ENCODE data around the gene MSRB2.

MSRB2 gene

GRCh38 chr10:23095404-23095965 lies at the start of gene MSRB2:
TSS of gene MSRB2 (plus strand) at chr10:23095579. CDS start at chr10:23095609, 30 bp downstream.
- H3K36me3 ChIP-seq (ENCODE audit: control insufficient read depth in 2 of 2, insufficient read depth in 2 of 2, low read length in 2 of 2) = no peaks in the 10 kb centered on the region
- no peaks in the 10 kb centered on the region for H3K9me3 ChIP-seq (ENCODE audit: control insufficient read depth in 2 of 2, low read length in 2 of 2)
- peak within 1 kb of the TSS; percentile 75 to 77 for H3K4me3 ChIP-seq (ENCODE audit: low read length in 2 of 2)
- H3K27ac ChIP-seq (ENCODE audit: low read depth in 2 of 2, low read length in 2 of 2) = peak within 1 kb of the TSS; percentile 83 to 85
- peak within 1 kb of the TSS; percentile 69 to 94 for H3K9ac ChIP-seq (ENCODE audit: low read depth in 1 of 2, low read length in 2 of 2)
- no peaks in the 10 kb centered on the region for H3K27me3 ChIP-seq (ENCODE audit: control insufficient read depth in 2 of 2, insufficient read depth in 2 of 2, low read length in 2 of 2)
- peaks cover 16 to 21% of the 10 kb centered on the region in 2 donors for H3K4me1 ChIP-seq (ENCODE audit: control insufficient read depth in 2 of 2, insufficient read depth in 2 of 2, low read length in 2 of 2)

- Histone ChIP-seq H3K27ac (ENCODE audit: low read depth in 2 of 2, low read length in 2 of 2) (no peak overlapping the region), H3K9ac (ENCODE audit: low read depth in 1 of 2, low read length in 2 of 2) (no peak overlapping the region), H3K36me3 (ENCODE audit: control insufficient read depth in 2 of 2, insufficient read depth in 2 of 2, low read length in 2 of 2) (no peaks in the 10 kb centered on the region), H3K9me3 (ENCODE audit: control insufficient read depth in 2 of 2, low read length in 2 of 2) (no peaks in the 10 kb centered on the region), H3K4me3 (ENCODE audit: low read length in 2 of 2) (no peak overlapping the region), H3K27me3 (ENCODE audit: control insufficient read depth in 2 of 2, insufficient read depth in 2 of 2, low read length in 2 of 2) (no peaks in the 10 kb centered on the region), H3K4me1 (ENCODE audit: control insufficient read depth in 2 of 2, insufficient read depth in 2 of 2, low read length in 2 of 2) (no peaks in the 10 kb centered on the region)
Observed at GRCh38 chr10:23046027-23046426, 49.4 kb upstream of the MSRB2 start.

GRCh38 chr10:23047201-23048050 lies 48.0 kb upstream of the MSRB2 start:
- Histone ChIP-seq H3K9me3 (ENCODE audit: control insufficient read depth in 2 of 2, low read length in 2 of 2) (no peaks in the 10 kb centered on the region), H3K36me3 (ENCODE audit: control insufficient read depth in 2 of 2, insufficient read depth in 2 of 2, low read length in 2 of 2) (no peaks in the 10 kb centered on the region), H3K4me1 (ENCODE audit: control insufficient read depth in 2 of 2, insufficient read depth in 2 of 2, low read length in 2 of 2) (no peaks in the 10 kb centered on the region), H3K4me3 (ENCODE audit: low read length in 2 of 2) (no peak overlapping the region), H3K27me3 (ENCODE audit: control insufficient read depth in 2 of 2, insufficient read depth in 2 of 2, low read length in 2 of 2) (no peaks in the 10 kb centered on the region), H3K9ac (ENCODE audit: low read depth in 1 of 2, low read length in 2 of 2) (no peak overlapping the region), H3K27ac (ENCODE audit: low read depth in 2 of 2, low read length in 2 of 2) (no peak overlapping the region)

- no peak overlapping the region for H3K9ac ChIP-seq (ENCODE audit: low read depth in 1 of 2, low read length in 2 of 2)
- no peak overlapping the region for H3K27ac ChIP-seq (ENCODE audit: low read depth in 2 of 2, low read length in 2 of 2)
- H3K27me3 ChIP-seq (ENCODE audit: control insufficient read depth in 2 of 2, insufficient read depth in 2 of 2, low read length in 2 of 2) = no peaks in the 10 kb centered on the region
- H3K4me1 ChIP-seq (ENCODE audit: control insufficient read depth in 2 of 2, insufficient read depth in 2 of 2, low read length in 2 of 2) = no peaks in the 10 kb centered on the region
- H3K36me3 ChIP-seq (ENCODE audit: control insufficient read depth in 2 of 2, insufficient read depth in 2 of 2, low read length in 2 of 2) = no peaks in the 10 kb centered on the region
- no peak overlapping the region for H3K4me3 ChIP-seq (ENCODE audit: low read length in 2 of 2)
- H3K9me3 ChIP-seq (ENCODE audit: control insufficient read depth in 2 of 2, low read length in 2 of 2) = no peaks in the 10 kb centered on the region
Observed at GRCh38 chr10:23048191-23048590, 47.2 kb upstream of the MSRB2 start.

- Histone ChIP-seq H3K36me3 (ENCODE audit: control insufficient read depth in 2 of 2, insufficient read depth in 2 of 2, low read length in 2 of 2) (no peaks in the 10 kb centered on the region), H3K4me1 (ENCODE audit: control insufficient read depth in 2 of 2, insufficient read depth in 2 of 2, low read length in 2 of 2) (no peaks in the 10 kb centered on the region), H3K9me3 (ENCODE audit: control insufficient read depth in 2 of 2, low read length in 2 of 2) (no peaks in the 10 kb centered on the region), H3K9ac (ENCODE audit: low read depth in 1 of 2, low read length in 2 of 2) (no peak overlapping the region), H3K27me3 (ENCODE audit: control insufficient read depth in 2 of 2, insufficient read depth in 2 of 2, low read length in 2 of 2) (no peaks in the 10 kb centered on the region), H3K4me3 (ENCODE audit: low read length in 2 of 2) (no peak overlapping the region), H3K27ac (ENCODE audit: low read depth in 2 of 2, low read length in 2 of 2) (no peak overlapping the region)
Observed at GRCh38 chr10:23051278-23051677, 44.1 kb upstream of the MSRB2 start.

GRCh38 chr10:23051855-23052331 lies 43.5 kb upstream of the MSRB2 start:
- H3K9me3 ChIP-seq (ENCODE audit: control insufficient read depth in 2 of 2, low read length in 2 of 2) = no peaks in the 10 kb centered on the region
- no peak overlapping the region for H3K27ac ChIP-seq (ENCODE audit: low read depth in 2 of 2, low read length in 2 of 2)

GRCh38 chr10:23053036-23053435 lies 42.3 kb upstream of the MSRB2 start:
- Histone ChIP-seq H3K27me3 (ENCODE audit: control insufficient read depth in 2 of 2, insufficient read depth in 2 of 2, low read length in 2 of 2) (no peaks in the 10 kb centered on the region), H3K4me1 (ENCODE audit: control insufficient read depth in 2 of 2, insufficient read depth in 2 of 2, low read length in 2 of 2) (no peaks in the 10 kb centered on the region), H3K9ac (ENCODE audit: low read depth in 1 of 2, low read length in 2 of 2) (no peak overlapping the region), H3K4me3 (ENCODE audit: low read length in 2 of 2) (no peak overlapping the region), H3K27ac (ENCODE audit: low read depth in 2 of 2, low read length in 2 of 2) (no peak overlapping the region), H3K36me3 (ENCODE audit: control insufficient read depth in 2 of 2, insufficient read depth in 2 of 2, low read length in 2 of 2) (no peaks in the 10 kb centered on the region), H3K9me3 (ENCODE audit: control insufficient read depth in 2 of 2, low read length in 2 of 2) (no peaks in the 10 kb centered on the region)

More at GRCh38 chr10:23051855-23052331, 43.5 kb upstream of the MSRB2 start:
- H3K36me3 ChIP-seq (ENCODE audit: control insufficient read depth in 2 of 2, insufficient read depth in 2 of 2, low read length in 2 of 2) = no peaks in the 10 kb centered on the region
- no peak overlapping the region for H3K4me3 ChIP-seq (ENCODE audit: low read length in 2 of 2)
- H3K4me1 ChIP-seq (ENCODE audit: control insufficient read depth in 2 of 2, insufficient read depth in 2 of 2, low read length in 2 of 2) = no peaks in the 10 kb centered on the region
- H3K27me3 ChIP-seq (ENCODE audit: control insufficient read depth in 2 of 2, insufficient read depth in 2 of 2, low read length in 2 of 2) = no peaks in the 10 kb centered on the region
- no peak overlapping the region for H3K9ac ChIP-seq (ENCODE audit: low read depth in 1 of 2, low read length in 2 of 2)

- no peak overlapping the region for H3K9ac ChIP-seq (ENCODE audit: low read depth in 1 of 2, low read length in 2 of 2)
Observed at GRCh38 chr10:23055424-23056185, 39.8 kb upstream of the MSRB2 start.

GRCh38 chr10:23056186-23056579 lies 39.2 kb upstream of the MSRB2 start:
- H3K9ac ChIP-seq (ENCODE audit: low read depth in 1 of 2, low read length in 2 of 2) = no peak overlapping the region
- H3K4me1 ChIP-seq (ENCODE audit: control insufficient read depth in 2 of 2, insufficient read depth in 2 of 2, low read length in 2 of 2) = no peaks in the 10 kb centered on the region
- no peaks in the 10 kb centered on the region for H3K9me3 ChIP-seq (ENCODE audit: control insufficient read depth in 2 of 2, low read length in 2 of 2)
- no peak overlapping the region for H3K27ac ChIP-seq (ENCODE audit: low read depth in 2 of 2, low read length in 2 of 2)
- no peak overlapping the region for H3K4me3 ChIP-seq (ENCODE audit: low read length in 2 of 2)
- H3K36me3 ChIP-seq (ENCODE audit: control insufficient read depth in 2 of 2, insufficient read depth in 2 of 2, low read length in 2 of 2) = no peaks in the 10 kb centered on the region
- H3K27me3 ChIP-seq (ENCODE audit: control insufficient read depth in 2 of 2, insufficient read depth in 2 of 2, low read length in 2 of 2) = no peaks in the 10 kb centered on the region

More at GRCh38 chr10:23055424-23056185, 39.8 kb upstream of the MSRB2 start:
- no peaks in the 10 kb centered on the region for H3K27me3 ChIP-seq (ENCODE audit: control insufficient read depth in 2 of 2, insufficient read depth in 2 of 2, low read length in 2 of 2)
- no peaks in the 10 kb centered on the region for H3K4me1 ChIP-seq (ENCODE audit: control insufficient read depth in 2 of 2, insufficient read depth in 2 of 2, low read length in 2 of 2)
- no peaks in the 10 kb centered on the region for H3K36me3 ChIP-seq (ENCODE audit: control insufficient read depth in 2 of 2, insufficient read depth in 2 of 2, low read length in 2 of 2)
- no peak overlapping the region for H3K4me3 ChIP-seq (ENCODE audit: low read length in 2 of 2)
- H3K9me3 ChIP-seq (ENCODE audit: control insufficient read depth in 2 of 2, low read length in 2 of 2) = no peaks in the 10 kb centered on the region
- H3K27ac ChIP-seq (ENCODE audit: low read depth in 2 of 2, low read length in 2 of 2) = no peak overlapping the region

- Histone ChIP-seq H3K4me1 (ENCODE audit: control insufficient read depth in 2 of 2, insufficient read depth in 2 of 2, low read length in 2 of 2) (no peaks in the 10 kb centered on the region), H3K36me3 (ENCODE audit: control insufficient read depth in 2 of 2, insufficient read depth in 2 of 2, low read length in 2 of 2) (no peaks in the 10 kb centered on the region), H3K9ac (ENCODE audit: low read depth in 1 of 2, low read length in 2 of 2) (no peak overlapping the region), H3K27me3 (ENCODE audit: control insufficient read depth in 2 of 2, insufficient read depth in 2 of 2, low read length in 2 of 2) (no peaks in the 10 kb centered on the region), H3K9me3 (ENCODE audit: control insufficient read depth in 2 of 2, low read length in 2 of 2) (no peaks in the 10 kb centered on the region), H3K27ac (ENCODE audit: low read depth in 2 of 2, low read length in 2 of 2) (no peak overlapping the region), H3K4me3 (ENCODE audit: low read length in 2 of 2) (no peak overlapping the region)
Observed at GRCh38 chr10:23058366-23058765, 37.0 kb upstream of the MSRB2 start.
